GM23338 (cell line): Measurements from ENCODE around the gene NDOR1. TPM values are rescaled to one million over a fixed set of nuclear protein-coding genes. Genes with fewer than 3 reads are reported as not detected.

Source experiments
- ATAC-seq: fragments of 200-7000 bp; cut with Tn5 transposase; 3 replicates; pipeline ENCODE4 v1.9.1; 2020
- DNase-seq: peaks from one replicate; pipeline ENCODE4 v3.0.0-alpha.2; 2015; ENCODE audit warnings: low spot score
- H2AFZ ChIP-seq: fragments of 200-600 bp; sonication (generic); 2 replicates; pipeline ENCODE4 v1.8.0; 2016; ENCODE audit warnings: antibody characterized with exemption, mild to moderate bottlenecking, moderate library complexity
- H3F3A ChIP-seq: fragments of 200-600 bp; sonication (generic); replicated peaks from 2 replicates; pipeline ENCODE4 v1.8.0; 2017; ENCODE audit warnings: antibody characterized with exemption, mixed run types, low read depth
- H3K27ac ChIP-seq: fragments of 200-600 bp; sonication (generic); 2 replicates; pipeline ENCODE4 v1.6.1; 2016; ENCODE audit warnings: low read depth
- H3K27me3 ChIP-seq: fragments of 200-600 bp; sonication (generic); 2 replicates; pipeline ENCODE4 v1.8.0; 2016; ENCODE audit warnings: mild to moderate bottlenecking, mixed run types, moderate library complexity; ENCODE audit not compliant: insufficient read depth
- H3K36me3 ChIP-seq: fragments of 200-600 bp; sonication (generic); 2 replicates; pipeline ENCODE4 v1.8.0; 2016; ENCODE audit warnings: mild to moderate bottlenecking; ENCODE audit not compliant: insufficient read depth
- H3K4me1 ChIP-seq: fragments of 200-600 bp; sonication (generic); 2 replicates; pipeline ENCODE4 v1.8.0; 2016; ENCODE audit warnings: mild to moderate bottlenecking, moderate library complexity; ENCODE audit not compliant: insufficient read depth
- H3K4me2 ChIP-seq: fragments of 200-600 bp; sonication (generic); 2 replicates; pipeline ENCODE4 v1.7.1; 2017; ENCODE audit warnings: mixed run types
- H3K4me3 ChIP-seq: fragments of 200-600 bp; sonication (generic); 2 replicates; pipeline ENCODE4 v1.6.1; 2016; ENCODE audit warnings: mixed run types
- H3K79me2 ChIP-seq: fragments of 200-600 bp; sonication (generic); replicated peaks from 2 replicates; pipeline ENCODE4 v1.8.0; 2017; ENCODE audit warnings: mild to moderate bottlenecking; ENCODE audit not compliant: insufficient read depth
- H3K9me2 ChIP-seq: fragments of 200-600 bp; sonication (generic); 2 replicates; pipeline ENCODE4 v1.8.0; 2017; ENCODE audit not compliant: insufficient read depth
- H4K20me1 ChIP-seq: fragments of 200-600 bp; sonication (generic); replicated peaks from 2 replicates; pipeline ENCODE4 v1.8.0; 2017; ENCODE audit warnings: mild to moderate bottlenecking; ENCODE audit not compliant: insufficient read depth
- H3K27ac Mint-ChIP-seq: 2 replicates; pipeline ENCODE4 v1.8.0; 2020; ENCODE audit warnings: inconsistent platforms, mild to moderate bottlenecking, moderate library complexity, mixed read lengths
- H3K27me3 Mint-ChIP-seq: 3 replicates; pipeline ENCODE4 v1.8.0; 2022; ENCODE audit warnings: low read depth, mild to moderate bottlenecking, moderate library complexity, mixed read lengths, inconsistent platforms; ENCODE audit not compliant: insufficient read depth, poor library complexity
- H3K36me3 Mint-ChIP-seq: 3 replicates; pipeline ENCODE4 v1.8.0; 2021; ENCODE audit warnings: low read depth, mild to moderate bottlenecking, inconsistent platforms, moderate library complexity, mixed read lengths
- H3K4me1 Mint-ChIP-seq: 3 replicates; pipeline ENCODE4 v1.8.0; 2020; ENCODE audit warnings: mild to moderate bottlenecking, inconsistent platforms, mixed read lengths
- H3K4me3 Mint-ChIP-seq: 3 replicates; pipeline ENCODE4 v1.8.0; 2021; ENCODE audit warnings: moderate library complexity, mild to moderate bottlenecking, inconsistent platforms, mixed read lengths
- H3K9me3 Mint-ChIP-seq: 3 replicates; pipeline ENCODE4 v1.8.0; 2020; ENCODE audit warnings: moderate library complexity, mild to moderate bottlenecking, inconsistent platforms, mixed read lengths
- CREB1 ChIP-seq: fragments of 250-450 bp; sonication (Bioruptor Pico); IDR thresholded peaks from 2 replicates; pipeline ENCODE4 v1.5.0; 2020; ENCODE audit warnings: low read depth, mild to moderate bottlenecking, moderate library complexity
- CTCF ChIP-seq, 2 experiments: fragments of 200-600 bp in 1 of 2; sonication (generic) in 1 of 2; conservative IDR thresholded peaks; 2 replicates each; pipeline versions ENCODE4 v1.5.1 to v1.6.1; 2016 to 2017; ENCODE audit warnings: antibody characterized with exemption in 2 of 2, low read depth in 2 of 2, mild to moderate bottlenecking in 2 of 2, moderate library complexity in 1 of 2
- ETS1 ChIP-seq: IDR thresholded peaks from 2 replicates; pipeline ENCODE4 v1.6.1; 2016; ENCODE audit warnings: antibody characterized with exemption
- EZH2 ChIP-seq: fragments of 200-600 bp; sonication (generic); IDR thresholded peaks from one replicate; pipeline ENCODE4 v1.8.0; 2017; ENCODE audit warnings: antibody characterized with exemption, mild to moderate bottlenecking, low read depth; ENCODE audit not compliant: unreplicated experiment
- EZH2phosphoT487 ChIP-seq: fragments of 200-600 bp; sonication (generic); IDR thresholded peaks from one replicate; pipeline ENCODE4 v1.8.1; 2018; ENCODE audit warnings: antibody characterized with exemption; ENCODE audit not compliant: unreplicated experiment
- JUNB ChIP-seq: IDR thresholded peaks from one replicate; pipeline ENCODE4 v1.6.1; 2016; ENCODE audit warnings: antibody characterized with exemption; ENCODE audit not compliant: unreplicated experiment
- NANOG ChIP-seq: IDR thresholded peaks from 2 replicates; pipeline ENCODE4 v1.6.1; 2016; ENCODE audit warnings: antibody characterized with exemption, borderline replicate concordance
- POLR2AphosphoS5 ChIP-seq: IDR thresholded peaks from 2 replicates; pipeline ENCODE4 v1.6.1; 2016; ENCODE audit warnings: antibody characterized with exemption, low read depth
- ZNF462 ChIP-seq: fragments of 250-450 bp; sonication (Bioruptor Pico); IDR thresholded peaks from 2 replicates; pipeline ENCODE4 v1.5.0; 2020; ENCODE audit warnings: mild to moderate bottlenecking, moderate library complexity
- polyA plus RNA-seq: library from polyadenylated mRNA; unstranded; fragments of >200 nt; fragmentation: Nextera tagmentation; extraction: Ambion mirVana; gene quantifications from 2 replicates; pipeline ENCODE4 v1.2.1, GENCODE V29; 2016
- total RNA-seq: library from RNA; depleted of rRNA; stranded (reverse); fragments of >200 nt; shearing (Covaris generic); gene quantifications from 2 replicates; pipeline ENCODE4 v1.2.3, GENCODE V29; 2014

Gene NDOR1
- total and polyA plus RNA-seq, 2 experiments from 2014 or later, result 19.4 to 38.1 TPM

- no peak for TF ChIP-seq POLR2AphosphoS5
- no peak for TF ChIP-seq CREB1 (CRISPR knock-in tag)
- TF ChIP-seq CTCF (conservative IDR thresholded peaks at IDR 0.05; ENCODE audit: low read depth in 2 of 2), result no peak
- no peak for TF ChIP-seq ETS1
- no peak for TF ChIP-seq JUNB
Measured at GRCh38 chr9:137195525-137196220, 9.8 kb upstream of the NDOR1 start (continued).

GRCh38 chr9:137198051-137198901 is 7.2 kb upstream of the NDOR1 start:
- Histone ChIP-seq H4K20me1 (peaks cover 4% of the 10 kb centered on the region), H3K4me2 (peak overlapping the region; percentile 87), H3K4me1 (peaks cover 16% of the 10 kb centered on the region; the same call in 1 of the 2 replicates), H3F3A (peaks cover 15% of the 10 kb centered on the region; the same call in 1 of the 2 replicates), H3K79me2 (peaks cover 58% of the 10 kb centered on the region), H3K9me2 (no peaks in the 10 kb centered on the region), H3K4me3 (peak overlapping the region; percentile 55; the same call in 1 of the 2 replicates), H3K27me3 (no peaks in the 10 kb centered on the region), H2AFZ (no peak overlapping the region), H3K36me3 (no peaks in the 10 kb centered on the region), H3K27ac (no peak overlapping the region)
- no peaks in the 10 kb centered on the region; the same call in 2 of the 3 replicates for H3K9me3 Mint-ChIP-seq
- no peak for ATAC-seq
- H3K4me3 Mint-ChIP-seq, result peak overlapping the region; percentile 43
- peaks cover 25% of the 10 kb centered on the region for H3K4me1 Mint-ChIP-seq
- H3K27me3 Mint-ChIP-seq, result peaks cover 7% of the 10 kb centered on the region
- no peak for DNase-seq
- no peak overlapping the region for H3K27ac Mint-ChIP-seq
- H3K36me3 Mint-ChIP-seq, result no peaks in the 10 kb centered on the region; the same call in 2 of the 3 replicates
- TF ChIP-seq EZH2phosphoT487 (no peak), NANOG (no peak), EZH2 (no peak), ZNF462 (CRISPR knock-in tag) (no peak), CREB1 (CRISPR knock-in tag) (no peak), ETS1 (no peak), CTCF (conservative IDR thresholded peaks at IDR 0.05; ENCODE audit: low read depth in 2 of 2) (no peak)
